HG03457 (cell line): ENCODE data around the gene SSX2IP.
"Not testable (repeated sequence)": the region's sequence is repeated elsewhere in the genome, so short reads cannot be mapped to it uniquely, and the experiment has no call there.

Experiments
- ATAC-seq: cut with Tn5 transposase; IDR thresholded peaks from one replicate; pipeline ENCODE4 v1.9.1; 2021; ENCODE audit warnings: moderate number of reproducible peaks; ENCODE audit not compliant: unreplicated experiment

Gene SSX2IP

DNA sequence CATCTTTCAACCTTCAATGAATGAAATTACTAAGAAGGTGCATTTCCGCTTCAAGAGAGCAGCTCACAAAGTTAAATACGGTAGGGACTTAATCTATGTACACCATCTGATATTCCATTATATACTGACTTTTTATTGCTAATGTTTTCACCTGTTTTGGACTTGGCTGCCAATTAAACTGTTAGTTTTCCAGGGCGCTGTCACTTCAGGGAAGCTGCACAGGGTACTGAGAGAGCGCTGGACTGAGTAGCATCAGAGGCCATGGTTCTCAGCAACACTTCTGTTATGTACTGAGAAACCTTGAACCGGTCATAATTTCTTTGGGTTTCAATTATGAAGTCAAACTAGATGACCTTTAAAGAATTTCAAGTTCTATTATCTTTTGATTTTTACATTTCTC lies 8.2 kb downstream of the SSX2IP start:
- no peak for ATAC-seq

DNA sequence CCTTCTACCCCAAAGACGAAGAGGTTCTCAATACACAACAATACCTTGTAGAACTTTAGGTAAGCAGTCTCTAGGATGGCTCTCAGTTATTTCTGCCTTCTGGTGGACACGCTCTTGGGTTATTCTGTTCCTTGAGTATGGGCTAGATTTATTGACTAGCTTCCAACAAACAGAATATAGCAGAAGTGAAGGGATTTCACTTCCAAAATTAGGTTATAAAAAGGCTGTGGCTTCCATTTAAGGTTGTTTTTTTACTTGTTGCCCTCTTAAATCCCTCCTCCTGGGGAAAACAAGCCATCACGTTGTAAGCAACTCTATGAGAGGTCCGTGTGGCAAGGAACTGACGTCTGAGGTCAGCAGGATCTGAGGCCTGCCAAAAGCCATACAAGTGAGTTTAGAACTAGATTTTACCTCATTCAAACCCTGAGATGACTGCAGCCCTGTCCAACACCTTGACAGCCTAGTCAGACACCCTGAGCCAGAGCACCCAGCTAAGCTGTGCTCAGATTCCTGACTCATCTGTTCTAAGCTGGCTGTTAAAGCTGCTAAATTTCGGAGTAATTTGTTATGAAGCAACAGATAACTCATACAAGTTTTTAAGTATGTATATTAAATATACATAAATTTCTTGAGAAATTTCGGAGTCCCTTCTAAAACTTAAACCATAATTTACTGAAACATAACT lies 12.7 kb downstream of the SSX2IP start:
- no peak for ATAC-seq

DNA sequence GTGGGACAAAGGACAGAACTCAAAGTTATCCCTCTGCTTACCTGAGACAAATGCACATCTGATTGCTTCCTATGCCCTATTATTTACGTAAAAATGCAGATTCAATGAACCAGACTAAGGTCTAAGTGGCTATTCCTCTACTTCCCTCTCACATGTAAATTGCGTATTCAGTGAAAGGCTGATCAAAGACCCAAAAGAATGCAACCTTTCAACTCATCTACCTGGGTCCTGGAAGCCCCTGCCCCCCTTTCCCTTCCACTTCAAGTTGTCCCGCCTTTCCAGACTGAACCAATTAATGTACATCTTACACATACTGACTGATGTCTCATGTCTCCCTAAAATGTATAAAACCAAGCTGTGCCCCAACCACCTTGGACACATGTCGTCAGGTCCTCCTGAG lies 14.6 kb downstream of the SSX2IP start:
- no peak for ATAC-seq

DNA sequence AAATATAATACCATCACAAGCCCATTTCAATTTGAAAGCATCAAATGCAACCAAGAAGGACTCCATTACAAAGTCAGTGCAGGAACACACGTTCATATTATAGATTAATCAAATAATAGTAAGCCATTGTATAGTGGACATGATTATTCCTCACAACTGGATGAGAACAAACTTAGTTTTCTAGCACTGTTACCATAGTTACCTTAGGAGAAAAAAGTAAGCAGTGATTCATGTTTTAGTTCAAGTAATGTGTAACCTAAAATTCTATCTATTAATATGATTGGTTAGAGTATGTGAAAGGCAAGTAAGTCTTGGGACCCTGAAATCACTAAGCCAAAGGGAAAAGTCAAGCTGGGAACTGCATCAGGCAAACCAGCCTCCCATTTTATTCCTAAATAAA lies 15.2 kb downstream of the SSX2IP start:
- ATAC-seq: no peak

DNA sequence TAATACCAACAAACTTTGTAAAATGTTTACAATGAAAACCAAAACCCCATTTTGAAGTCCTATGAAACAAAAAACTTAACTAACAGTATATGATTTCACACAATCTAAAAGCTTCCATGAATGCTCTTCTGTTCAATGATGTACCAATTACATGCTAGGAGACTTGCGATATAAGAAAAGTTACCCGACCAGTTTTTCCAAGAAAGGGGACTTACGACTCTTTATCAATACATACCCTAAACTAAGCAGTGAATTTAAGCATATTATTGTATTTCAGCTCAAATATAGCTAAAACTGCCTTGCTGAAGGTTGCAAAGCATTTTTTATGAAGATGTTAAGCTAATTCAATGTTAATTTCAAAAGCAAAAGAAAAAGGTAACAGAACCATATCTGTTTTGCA lies 15.6 kb downstream of the SSX2IP start:
- ATAC-seq: no peak

DNA sequence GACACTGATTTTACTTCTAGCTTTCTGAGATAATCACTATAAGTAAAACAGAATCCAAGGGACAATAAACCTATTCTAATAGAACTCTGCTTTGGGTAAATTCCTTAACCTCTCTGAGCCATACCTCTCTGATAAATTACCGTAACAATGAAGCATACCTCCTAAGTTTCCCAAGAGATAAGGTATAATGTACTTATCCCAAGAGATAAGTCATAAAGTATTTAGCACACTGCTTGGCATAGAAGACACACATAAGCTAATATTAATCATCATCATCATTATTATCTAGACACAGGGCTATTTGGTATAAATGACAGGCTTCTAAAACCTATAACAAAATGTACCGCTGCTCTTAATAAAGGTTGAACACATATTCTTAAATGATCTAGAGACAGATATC lies 16.2 kb downstream of the SSX2IP start:
- ATAC-seq: no peak

DNA sequence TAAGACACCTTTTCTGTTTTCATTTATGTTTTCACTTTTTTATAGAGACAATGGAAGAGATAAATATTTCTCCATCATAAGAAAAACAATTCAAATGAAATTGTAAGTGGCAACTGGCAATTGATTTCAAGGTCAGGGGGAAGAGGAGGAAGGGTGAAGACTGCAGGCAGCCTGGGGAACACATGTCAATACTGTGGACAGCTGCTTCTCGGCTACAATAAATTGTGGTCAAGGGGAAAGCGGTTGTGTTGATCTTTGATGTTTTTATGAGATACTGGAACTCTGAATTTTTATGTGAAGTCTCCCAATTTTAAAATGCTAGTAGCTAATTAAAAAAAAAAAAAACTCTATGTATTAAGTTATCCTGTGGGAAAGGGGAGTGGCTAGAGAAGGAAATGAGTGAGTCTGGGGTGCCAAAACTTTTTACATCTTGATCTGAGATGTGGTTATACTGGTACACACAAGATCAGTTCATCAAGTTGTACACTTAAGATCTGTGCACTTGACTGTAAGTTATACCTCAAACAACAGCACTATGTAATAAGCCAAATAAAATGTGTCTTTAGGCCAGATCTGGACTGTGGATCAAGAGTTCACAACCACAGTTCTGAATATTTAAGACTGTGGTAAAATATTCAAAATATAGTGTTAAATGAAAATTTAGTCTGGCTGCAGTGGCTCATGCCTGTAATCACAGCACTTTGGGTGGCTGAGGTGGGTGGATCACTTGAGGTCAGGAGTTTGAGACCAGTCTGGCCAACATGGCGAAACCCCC lies 18.0 kb downstream of the SSX2IP start:
- no peak for ATAC-seq

DNA sequence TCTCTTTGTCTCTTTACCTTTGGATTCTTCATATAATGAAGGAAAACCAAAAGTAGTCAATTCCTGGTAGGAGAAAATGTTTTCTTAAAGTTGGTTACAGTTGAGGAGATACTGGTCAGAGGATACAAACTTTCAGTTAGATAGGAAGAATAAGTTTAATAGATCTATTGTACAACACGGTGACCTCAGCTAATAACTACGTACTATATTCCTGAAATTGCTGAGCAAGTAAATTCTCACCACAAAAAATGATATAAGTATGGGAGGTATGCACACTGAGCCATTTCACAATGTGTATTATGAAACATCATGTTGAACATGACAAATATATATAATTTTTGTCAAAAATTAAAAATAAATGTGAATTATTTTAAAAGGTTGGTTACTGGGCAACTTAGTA lies 20.4 kb downstream of the SSX2IP start:
- no peak for ATAC-seq

DNA sequence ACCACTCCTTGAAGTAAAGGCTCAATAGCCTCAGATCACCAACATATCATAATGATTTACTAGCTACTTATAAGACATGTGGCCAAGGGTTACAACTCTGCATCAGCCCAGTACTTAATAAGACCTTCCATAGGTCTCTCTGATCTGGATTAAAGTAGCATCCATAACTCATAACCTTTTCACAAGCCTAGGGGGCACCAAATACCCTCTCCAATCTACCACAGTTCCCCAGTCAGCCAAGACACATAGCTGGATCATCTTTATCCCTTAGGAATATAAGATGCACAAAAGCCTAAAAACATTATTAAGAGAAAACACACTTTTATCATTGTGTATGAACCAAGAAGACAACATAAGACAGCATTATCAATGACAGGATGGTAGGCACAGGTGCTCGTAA lies 22.1 kb downstream of the SSX2IP start:
- ATAC-seq: no peak

DNA sequence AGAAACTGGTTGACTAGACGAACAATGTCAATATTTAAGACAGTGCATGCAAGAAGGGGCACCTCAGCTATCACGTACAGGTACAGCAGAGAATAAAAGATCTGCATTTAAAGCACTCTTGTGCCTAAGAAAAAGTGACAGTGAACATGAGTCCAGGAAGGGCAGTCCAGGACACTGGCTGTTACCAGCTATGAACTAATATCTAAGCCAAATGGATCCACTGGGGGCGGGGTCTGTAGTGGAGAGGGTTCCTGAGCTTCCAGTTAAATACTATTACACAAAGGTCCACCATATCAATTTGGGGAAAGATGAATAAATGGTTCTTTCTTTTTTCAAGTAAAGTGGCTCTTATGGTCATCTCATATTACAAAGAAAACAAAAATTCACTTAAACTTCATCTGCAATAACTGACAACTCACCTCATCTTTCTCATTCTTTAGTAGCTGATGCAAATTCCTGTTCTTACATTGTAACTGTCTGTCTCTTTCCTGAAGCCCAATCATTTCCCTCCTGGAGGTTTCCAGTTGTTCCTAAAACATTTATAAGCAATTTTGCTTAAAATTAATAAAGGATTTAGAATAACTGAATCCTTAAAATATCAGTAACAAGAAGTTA lies 24.5 kb downstream of the SSX2IP start:
- ATAC-seq: no peak

DNA sequence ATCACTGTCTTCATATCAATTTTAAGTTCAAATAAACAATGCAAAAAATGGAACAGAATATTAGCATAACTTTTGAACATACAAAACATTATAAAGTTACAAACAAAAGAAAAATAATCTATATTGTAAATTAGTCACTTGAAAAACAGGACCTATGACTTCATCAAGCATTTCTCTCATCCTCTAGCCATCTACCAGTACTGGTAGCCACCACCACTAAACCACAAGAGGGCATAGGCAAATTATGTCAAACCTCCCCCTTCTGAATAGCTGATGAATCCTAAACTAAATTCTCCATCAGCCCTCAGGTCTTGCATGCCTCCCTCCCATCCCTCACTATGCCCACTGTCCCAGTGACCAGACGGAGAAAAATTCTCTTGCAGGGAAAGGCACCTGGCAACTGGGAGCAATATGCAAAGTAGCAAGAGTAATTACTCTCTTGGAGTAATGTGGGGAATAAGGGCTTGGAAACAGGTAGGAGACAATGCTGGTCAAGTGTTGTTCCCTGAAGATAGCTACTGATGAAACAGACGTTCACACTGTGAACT lies 37.1 kb downstream of the SSX2IP start:
- no peak for ATAC-seq

DNA sequence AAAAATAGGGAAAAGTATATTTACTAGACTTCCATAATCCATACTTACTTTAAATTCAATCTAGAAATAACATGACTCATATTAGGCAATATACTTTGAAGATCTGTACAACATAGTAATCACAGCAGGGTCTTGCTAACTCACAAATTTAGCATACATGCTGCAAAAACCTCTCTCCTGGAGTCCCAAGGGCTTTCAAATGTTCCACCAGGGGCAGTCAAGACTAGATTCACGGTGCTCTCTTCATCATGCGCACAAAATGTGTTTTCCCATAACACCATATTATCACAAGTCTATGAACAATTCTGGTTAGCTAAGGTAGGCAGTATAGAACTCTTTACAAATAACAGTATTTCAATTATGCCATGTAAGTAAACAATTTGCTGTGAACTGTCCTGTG lies 45.8 kb downstream of the SSX2IP start:
- no peak for ATAC-seq

DNA sequence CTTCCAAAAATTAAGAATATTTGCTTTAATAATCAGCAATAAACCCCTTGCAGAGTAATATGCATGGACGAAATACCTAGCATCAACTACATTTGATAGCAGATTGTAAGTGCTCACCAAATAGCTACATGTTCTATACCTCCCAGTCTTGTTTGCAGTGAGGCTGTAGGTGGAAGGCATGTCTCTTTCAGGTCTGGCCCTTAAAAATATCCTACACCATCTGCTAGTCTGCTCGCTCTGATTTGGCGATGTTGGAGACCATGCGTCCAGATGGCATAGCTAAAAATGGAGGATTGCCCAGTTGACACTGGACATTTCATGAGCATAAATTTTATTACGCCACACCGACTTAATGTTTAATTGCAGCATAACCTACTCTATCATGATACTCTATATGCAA lies 47.1 kb downstream of the SSX2IP start:
- ATAC-seq: no peak

DNA sequence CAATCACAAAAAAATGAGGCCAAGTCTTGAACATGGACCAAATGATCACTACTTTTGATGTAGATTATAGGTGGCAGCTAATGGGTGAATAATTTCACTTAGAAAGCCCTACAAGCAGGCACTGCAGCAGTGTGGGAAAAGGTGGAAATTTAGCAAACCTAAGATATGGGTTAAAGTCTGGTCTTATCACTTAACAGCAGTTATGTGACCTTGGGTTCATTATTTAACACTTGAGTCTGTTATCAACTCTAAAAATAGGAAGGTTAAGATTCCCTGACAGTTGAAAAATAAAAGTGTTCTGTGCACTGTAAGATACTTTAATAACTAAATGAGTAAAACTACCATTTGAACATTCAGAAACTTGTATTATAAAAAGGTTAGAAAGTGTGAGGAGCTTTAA lies 47.5 kb downstream of the SSX2IP start:
- no peak for ATAC-seq

DNA sequence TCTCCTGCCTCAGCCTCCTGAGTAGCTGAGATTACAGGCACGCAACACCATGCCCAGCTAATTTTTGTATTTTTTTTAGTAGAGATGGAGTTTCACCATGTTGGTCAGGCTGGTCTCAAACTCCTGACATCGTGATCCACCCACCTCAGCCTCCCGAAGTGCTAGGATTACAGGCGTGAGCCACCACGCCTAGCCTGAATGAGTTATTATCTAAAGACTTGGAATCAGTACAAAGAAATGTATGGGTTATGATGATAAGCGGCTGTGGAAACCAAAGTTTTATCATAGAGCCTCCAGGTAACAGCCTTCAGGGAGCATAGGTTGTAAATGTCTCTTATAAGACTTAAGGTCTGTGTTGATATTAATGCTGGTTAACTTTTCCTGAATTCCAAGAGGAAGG lies 50.5 kb downstream of the SSX2IP start:
- not testable (repeated sequence) for ATAC-seq

DNA sequence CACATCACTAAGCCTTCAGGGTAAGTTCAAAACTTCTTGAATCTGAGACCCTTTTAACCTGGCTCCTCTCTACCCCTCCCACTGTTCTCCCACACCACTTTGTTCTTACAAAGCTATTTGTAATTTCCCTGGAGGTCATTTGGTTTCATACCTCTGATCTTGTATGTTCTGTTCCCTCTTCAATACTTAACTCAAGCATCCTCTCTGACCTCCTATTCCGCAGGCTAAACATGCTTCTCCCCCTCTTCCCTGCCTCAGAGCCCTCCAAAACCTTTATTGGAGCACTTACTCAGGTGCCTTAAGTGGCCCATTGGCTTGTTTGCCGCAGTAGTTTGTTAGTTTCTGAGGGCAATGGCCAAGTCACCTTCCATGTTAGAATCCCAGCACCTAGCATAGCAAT lies 54.8 kb downstream of the SSX2IP start:
- ATAC-seq: no peak

DNA sequence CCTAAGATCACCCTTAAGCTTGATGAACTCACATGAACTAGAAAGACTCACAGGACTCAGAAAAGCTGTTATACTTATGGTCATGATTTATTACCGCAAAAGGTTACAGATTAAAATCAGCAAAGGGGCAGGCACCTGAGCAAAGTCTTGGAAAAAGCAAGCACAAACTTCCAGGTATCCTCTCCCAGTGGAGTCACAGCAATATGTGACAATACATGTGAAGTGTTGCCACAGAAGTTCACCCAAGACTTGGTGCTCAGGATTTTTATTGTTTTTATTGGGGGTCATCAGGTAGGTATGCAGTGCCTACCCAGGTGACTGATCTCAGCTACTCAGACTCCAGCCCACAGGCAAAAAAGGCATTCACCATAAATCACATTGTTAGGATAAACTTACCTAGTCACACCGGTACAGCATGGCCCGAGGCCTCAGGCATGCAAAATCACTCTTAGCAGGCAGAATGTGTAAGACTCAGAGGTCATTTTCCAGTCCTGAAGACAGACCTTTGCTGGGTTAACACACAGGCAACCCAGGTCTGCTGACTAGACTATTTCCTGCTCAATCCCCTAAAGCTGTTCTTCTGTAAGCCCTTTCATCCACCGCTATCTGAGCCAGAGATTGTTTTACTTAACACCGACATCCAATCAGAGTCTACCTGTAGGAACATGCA lies 55.6 kb downstream of the SSX2IP start:
- no peak for ATAC-seq

DNA sequence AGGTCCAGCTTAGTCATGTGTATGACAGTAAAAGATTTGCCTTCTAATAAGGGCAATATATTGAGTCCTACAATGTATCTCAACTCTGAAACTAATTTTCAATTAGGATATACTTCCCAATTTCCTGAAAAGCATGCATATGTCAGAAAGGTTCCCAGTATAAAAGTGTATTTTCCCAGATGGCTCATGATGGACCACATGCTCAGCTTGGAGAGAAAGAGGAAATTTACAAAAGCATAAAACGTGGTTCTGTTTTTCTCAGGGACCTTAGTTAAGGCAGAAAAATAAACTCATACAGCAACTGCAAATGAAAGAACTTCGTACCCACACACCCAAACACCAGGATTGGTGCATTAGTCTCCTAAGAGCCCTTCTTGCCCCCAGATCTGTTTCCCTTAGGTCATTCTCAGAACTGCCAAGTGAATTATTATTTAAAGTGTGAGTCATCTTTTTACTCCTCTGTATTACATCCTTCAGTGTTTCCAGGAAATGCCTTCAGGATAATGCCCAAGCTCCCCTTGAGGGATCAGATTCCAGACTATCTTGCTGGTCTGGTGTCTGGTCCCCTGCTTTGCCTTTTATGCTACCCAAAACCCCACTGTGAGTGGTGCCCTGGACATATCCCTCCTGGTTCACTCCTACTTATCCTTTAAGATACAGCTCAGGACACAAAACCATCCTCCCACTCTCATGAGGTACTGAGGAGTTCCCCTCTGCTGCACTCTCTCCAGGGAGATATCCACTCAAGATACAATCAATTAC lies 57.4 kb downstream of the SSX2IP start:
- ATAC-seq: no peak

DNA sequence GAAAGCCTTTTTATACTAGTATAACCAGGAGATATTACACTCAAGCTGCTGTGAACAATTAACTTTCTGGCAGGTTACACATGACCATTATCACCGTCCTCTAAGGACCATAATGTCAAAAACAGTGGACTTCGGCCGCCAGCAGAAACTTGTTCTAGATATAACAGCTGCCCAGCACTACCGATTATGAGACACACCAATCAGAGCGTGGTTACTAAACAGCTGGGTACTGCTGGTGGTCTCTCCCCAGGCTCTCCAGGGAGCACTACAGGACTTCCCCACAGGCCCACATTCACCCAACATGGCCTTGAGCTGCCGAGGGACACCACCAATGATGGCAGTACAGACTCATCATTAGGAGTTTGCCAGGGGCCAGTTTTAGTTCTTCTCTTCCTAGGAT lies 58.1 kb downstream of the SSX2IP start:
- ATAC-seq: no peak

DNA sequence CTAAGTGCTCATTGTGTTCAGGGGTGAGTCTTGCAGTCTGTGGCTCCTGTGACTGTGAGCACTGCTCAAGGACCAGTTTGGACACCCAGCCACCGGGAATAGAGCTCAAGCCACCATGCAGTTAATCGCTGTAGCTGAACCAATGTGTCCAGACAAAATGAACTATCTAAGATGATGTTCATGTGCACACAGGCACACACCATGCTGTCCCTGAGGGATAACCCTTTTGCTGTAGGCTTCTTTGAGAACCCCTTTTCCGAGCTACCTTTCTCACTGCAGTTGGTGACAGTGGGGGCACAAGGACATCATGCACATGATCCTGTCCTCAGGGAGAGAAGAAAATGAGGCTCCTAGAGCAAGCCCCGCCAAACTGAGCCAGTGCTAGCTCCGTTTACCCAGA lies 65.4 kb downstream of the SSX2IP start:
- no peak for ATAC-seq

DNA sequence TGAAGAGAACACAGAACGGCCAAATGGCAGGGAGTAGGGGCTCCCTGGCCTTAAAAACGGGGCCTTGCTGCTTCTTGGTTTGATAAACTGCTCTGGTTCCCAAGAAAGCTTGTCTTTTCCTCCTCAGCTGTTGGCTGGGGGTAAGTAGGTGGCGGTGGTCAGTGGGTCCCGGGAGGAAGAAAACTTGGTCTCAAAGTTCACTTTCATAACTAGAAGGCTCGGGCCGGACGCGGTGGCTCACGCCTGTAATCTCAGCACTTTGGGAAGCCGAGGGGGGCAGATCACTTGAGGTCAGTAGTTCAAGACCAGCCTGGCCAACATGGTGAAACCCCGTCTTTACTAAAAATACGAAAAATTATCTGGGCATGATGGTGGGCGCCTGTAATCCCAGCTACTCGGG lies 68.7 kb downstream of the SSX2IP start:
- ATAC-seq: no peak
